ENCODE results near the gene SLC22A3. TPM values are rescaled to one million over a fixed set of nuclear protein-coding genes. Genes with fewer than 3 reads are reported as not detected.

Gene SLC22A3
- total RNA-seq, 1 experiment from 2014 or later: 8.1 TPM

DNA sequence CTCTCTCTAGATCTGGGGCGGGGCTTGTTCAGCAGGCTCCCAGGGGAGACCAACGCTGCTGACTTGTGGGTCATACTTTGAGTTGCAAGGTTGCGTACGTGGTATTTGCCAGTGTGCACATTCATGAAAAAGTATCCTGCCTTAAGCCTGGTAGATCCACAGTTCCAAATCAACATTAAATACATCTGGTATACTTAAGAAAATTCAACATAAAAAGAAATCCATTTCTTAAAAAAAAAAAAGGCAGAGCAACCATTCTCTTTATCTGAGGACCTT is 81.4 kb downstream of the SLC22A3 start:
- Mint-ChIP-seq H3K36me3 (ENCODE audit: insufficient read depth, unreplicated experiment) (no peaks in the 10 kb centered on the region), H3K4me3 (ENCODE audit: low read depth, unreplicated experiment) (no peak overlapping the region), H3K27ac (ENCODE audit: unreplicated experiment) (no peak overlapping the region), H3K4me1 (ENCODE audit: low read depth, unreplicated experiment) (peaks cover 3% of the 10 kb centered on the region), H3K9me3 (ENCODE audit: low read depth, unreplicated experiment) (no peaks in the 10 kb centered on the region), H3K27me3 (ENCODE audit: unreplicated experiment) (no peaks in the 10 kb centered on the region)
- no peak for DNase-seq
- TF ChIP-seq, protein P1, sequence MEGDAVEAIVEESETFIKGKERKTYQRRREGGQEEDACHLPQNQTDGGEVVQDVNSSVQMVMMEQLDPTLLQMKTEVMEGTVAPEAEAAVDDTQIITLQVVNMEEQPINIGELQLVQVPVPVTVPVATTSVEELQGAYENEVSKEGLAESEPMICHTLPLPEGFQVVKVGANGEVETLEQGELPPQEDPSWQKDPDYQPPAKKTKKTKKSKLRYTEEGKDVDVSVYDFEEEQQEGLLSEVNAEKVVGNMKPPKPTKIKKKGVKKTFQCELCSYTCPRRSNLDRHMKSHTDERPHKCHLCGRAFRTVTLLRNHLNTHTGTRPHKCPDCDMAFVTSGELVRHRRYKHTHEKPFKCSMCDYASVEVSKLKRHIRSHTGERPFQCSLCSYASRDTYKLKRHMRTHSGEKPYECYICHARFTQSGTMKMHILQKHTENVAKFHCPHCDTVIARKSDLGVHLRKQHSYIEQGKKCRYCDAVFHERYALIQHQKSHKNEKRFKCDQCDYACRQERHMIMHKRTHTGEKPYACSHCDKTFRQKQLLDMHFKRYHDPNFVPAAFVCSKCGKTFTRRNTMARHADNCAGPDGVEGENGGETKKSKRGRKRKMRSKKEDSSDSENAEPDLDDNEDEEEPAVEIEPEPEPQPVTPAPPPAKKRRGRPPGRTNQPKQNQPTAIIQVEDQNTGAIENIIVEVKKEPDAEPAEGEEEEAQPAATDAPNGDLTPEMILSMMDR (IDR thresholded peaks at IDR 0.05; ENCODE audit: unreplicated experiment): no peak
- no TSS peak for BruUV-seq (replicated peaks)
- intact Hi-C loops (cut with micrococcal nuclease; ENCODE audit: unreplicated experiment): no loop called here
- CTCF ChIA-PET: no interaction called here

DNA sequence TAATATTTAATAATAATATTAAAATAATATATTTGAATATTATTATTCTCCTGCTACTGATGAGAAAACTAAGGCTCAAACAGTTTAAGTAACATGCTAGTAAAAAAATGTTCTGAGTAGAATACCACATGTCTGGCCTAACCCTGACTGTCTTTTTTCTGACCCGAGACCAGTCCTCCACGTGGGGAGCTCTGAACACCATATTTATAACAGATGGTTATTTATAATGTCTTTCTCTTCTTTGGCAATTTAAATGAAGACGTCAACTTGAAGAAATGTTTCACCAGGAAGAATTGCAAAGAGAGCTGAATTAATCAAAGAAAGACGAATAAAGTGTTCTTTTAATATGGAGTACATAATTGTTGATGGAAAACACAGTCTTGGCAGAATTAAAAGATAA is 82.0 kb downstream of the SLC22A3 start:
- BruUV-seq (replicated peaks): no TSS peak
- DNase-seq: no peak
- TF ChIP-seq, protein P1 (IDR thresholded peaks at IDR 0.05; ENCODE audit: unreplicated experiment): no peak
- CTCF ChIA-PET: no interaction called here
- intact Hi-C loops (cut with micrococcal nuclease; ENCODE audit: unreplicated experiment): no loop called here
- Mint-ChIP-seq H3K4me1 (ENCODE audit: low read depth, unreplicated experiment) (no peaks in the 10 kb centered on the region), H3K36me3 (ENCODE audit: insufficient read depth, unreplicated experiment) (no peaks in the 10 kb centered on the region), H3K9me3 (ENCODE audit: low read depth, unreplicated experiment) (no peaks in the 10 kb centered on the region), H3K4me3 (ENCODE audit: low read depth, unreplicated experiment) (no peak overlapping the region), H3K27ac (ENCODE audit: unreplicated experiment) (no peak overlapping the region), H3K27me3 (ENCODE audit: unreplicated experiment) (no peaks in the 10 kb centered on the region)

DNA sequence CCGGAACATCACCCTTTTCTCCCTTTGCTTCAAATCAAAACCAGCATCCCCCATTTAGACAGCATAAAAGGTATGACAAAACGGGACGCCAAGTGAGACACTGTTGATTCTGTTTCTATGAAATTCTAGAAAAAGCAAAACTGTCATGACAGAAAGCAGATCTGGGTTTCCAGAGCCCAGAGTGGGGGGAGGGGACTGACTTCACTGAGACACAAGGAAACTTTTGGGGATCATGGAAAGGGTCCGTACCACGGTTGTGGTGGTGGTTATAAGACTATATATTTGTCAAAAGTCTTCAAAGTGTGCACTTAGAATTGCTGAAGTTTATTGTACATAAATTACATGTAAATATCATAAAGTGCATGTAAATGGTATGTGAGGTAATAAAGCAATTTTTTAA is 82.6 kb downstream of the SLC22A3 start:
- intact Hi-C loops (cut with micrococcal nuclease; ENCODE audit: unreplicated experiment): no loop called here
- DNase-seq: no peak
- Mint-ChIP-seq H3K4me3 (ENCODE audit: low read depth, unreplicated experiment) (no peak overlapping the region), H3K4me1 (ENCODE audit: low read depth, unreplicated experiment) (no peaks in the 10 kb centered on the region), H3K9me3 (ENCODE audit: low read depth, unreplicated experiment) (no peaks in the 10 kb centered on the region), H3K27me3 (ENCODE audit: unreplicated experiment) (no peaks in the 10 kb centered on the region), H3K27ac (ENCODE audit: unreplicated experiment) (no peak overlapping the region), H3K36me3 (ENCODE audit: insufficient read depth, unreplicated experiment) (no peaks in the 10 kb centered on the region)
- BruUV-seq (replicated peaks): no TSS peak
- TF ChIP-seq, protein P1 (IDR thresholded peaks at IDR 0.05; ENCODE audit: unreplicated experiment): no peak
- CTCF ChIA-PET: no interaction called here

DNA sequence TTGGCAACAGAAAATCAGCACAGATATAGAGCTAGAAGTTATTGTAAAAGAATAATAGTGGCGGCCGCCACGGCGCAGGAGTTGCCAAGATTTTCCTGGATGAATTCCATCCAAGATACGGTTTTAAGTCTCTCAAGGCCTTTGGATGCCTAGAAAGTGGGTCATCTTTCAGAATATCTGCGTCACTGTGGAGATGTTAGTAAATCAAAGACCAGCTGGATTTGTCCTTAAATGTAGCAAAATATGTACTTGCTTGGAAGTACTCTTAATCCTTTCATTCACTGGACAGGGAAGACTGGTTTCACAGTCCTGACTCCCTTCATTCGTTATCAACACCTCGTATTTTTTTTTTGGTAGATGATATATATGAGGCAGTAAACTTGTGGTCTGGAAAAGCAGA is 83.0 kb downstream of the SLC22A3 start:
- no TSS peak for BruUV-seq (replicated peaks)
- TF ChIP-seq, protein P1 (IDR thresholded peaks at IDR 0.05; ENCODE audit: unreplicated experiment): no peak
- Mint-ChIP-seq H3K27me3 (ENCODE audit: unreplicated experiment) (no peaks in the 10 kb centered on the region), H3K27ac (ENCODE audit: unreplicated experiment) (no peak overlapping the region), H3K4me1 (ENCODE audit: low read depth, unreplicated experiment) (no peaks in the 10 kb centered on the region), H3K4me3 (ENCODE audit: low read depth, unreplicated experiment) (no peak overlapping the region), H3K9me3 (ENCODE audit: low read depth, unreplicated experiment) (no peaks in the 10 kb centered on the region), H3K36me3 (ENCODE audit: insufficient read depth, unreplicated experiment) (no peaks in the 10 kb centered on the region)
- intact Hi-C loops (cut with micrococcal nuclease; ENCODE audit: unreplicated experiment): no loop called here
- CTCF ChIA-PET: no interaction called here
- DNase-seq: no peak
